ENCODE measurements around the gene NHERF2. TPM values are rescaled to one million over a fixed set of nuclear protein-coding genes. Genes with fewer than 3 reads are reported as not detected.

The NHERF2 gene
- total RNA-seq, 6 experiments from 2014 or later = 129 to 284 (median 186) TPM

GRCh38 chr16:2078096-2078495, 51.4 kb downstream of the NHERF2 start:
- WGBS (ENCODE audit: insufficient coverage, low coverage, low lambda C conversion rate, missing lambda C conversion rate) = no CpG with 5 or more reads among the region's 7 CpGs
- Histone ChIP-seq H3K27me3 (no peaks in the 10 kb centered on the region), H3K4me1 (peaks cover 0 to 17% (median 0%) of the 10 kb centered on the region in 4 donors), H3K4me3 (no peak overlapping the region), H3K36me3 (peaks cover 0 to 59% (median 9%) of the 10 kb centered on the region in 4 donors), H3K27ac (no peak overlapping the region), H3K9me3 (no peaks in the 10 kb centered on the region)
- intact Hi-C loops (cut with DNase I) = no loop called here
- TF ChIP-seq CTCF (IDR thresholded peaks at IDR 0.05) = no peak
- TF ChIP-seq POLR2A (IDR thresholded peaks at IDR 0.05) = no peak
- ATAC-seq = no peak
- no peak for DNase-seq

GRCh38 chr16:2078691-2079090, 52.0 kb downstream of the NHERF2 start:
- no peak overlapping the region for H3K4me3 ChIP-seq
- WGBS (ENCODE audit: insufficient coverage, low coverage, low lambda C conversion rate, missing lambda C conversion rate) = no CpG with 5 or more reads among the region's 23 CpGs

GRCh38 chr16:2079311-2079800, 52.7 kb downstream of the NHERF2 start:
- no peak for ATAC-seq
- H3K9me3 ChIP-seq = no peaks in the 10 kb centered on the region
- intact Hi-C loops (cut with DNase I) = no loop called here
- TF ChIP-seq CTCF (IDR thresholded peaks at IDR 0.05) (no peak), POLR2A (IDR thresholded peaks at IDR 0.05) (no peak)
- no peaks in the 10 kb centered on the region for H3K27me3 ChIP-seq
- no peak overlapping the region for H3K27ac ChIP-seq
- H3K36me3 ChIP-seq = peaks cover 0 to 46% (median 3%) of the 10 kb centered on the region in 4 donors
- no peak for DNase-seq
- peaks cover 0 to 17% (median 0%) of the 10 kb centered on the region in 4 donors for H3K4me1 ChIP-seq
- WGBS (ENCODE audit: insufficient coverage, low coverage, low lambda C conversion rate, missing lambda C conversion rate) = no CpG with 5 or more reads among the region's 30 CpGs
- no peak overlapping the region for H3K4me3 ChIP-seq

More at GRCh38 chr16:2078691-2079090, 52.0 kb downstream of the NHERF2 start:
- no peak for TF ChIP-seq POLR2A (IDR thresholded peaks at IDR 0.05)
- no peak for TF ChIP-seq CTCF (IDR thresholded peaks at IDR 0.05)
- ATAC-seq = no peak
- Histone ChIP-seq H3K27me3 (no peaks in the 10 kb centered on the region), H3K9me3 (no peaks in the 10 kb centered on the region), H3K4me1 (peaks cover 0 to 17% (median 0%) of the 10 kb centered on the region in 4 donors), H3K36me3 (peaks cover 0 to 53% (median 6%) of the 10 kb centered on the region in 4 donors), H3K27ac (no peak overlapping the region)
- no peak for DNase-seq
- intact Hi-C loops (cut with DNase I) = no loop called here

GRCh38 chr16:2079991-2080390, 53.3 kb downstream of the NHERF2 start:
- ATAC-seq (no peak), DNase-seq (no peak)
- Histone ChIP-seq H3K9me3 (no peaks in the 10 kb centered on the region), H3K4me3 (no peak overlapping the region), H3K36me3 (peaks cover 0 to 48% (median under 1%) of the 10 kb centered on the region in 4 donors), H3K27me3 (no peaks in the 10 kb centered on the region), H3K27ac (no peak overlapping the region), H3K4me1 (peaks cover 0 to 17% (median 0%) of the 10 kb centered on the region in 4 donors)
- 100% methylated on average over 1 of the region's 16 CpGs for WGBS (ENCODE audit: insufficient coverage, low coverage, low lambda C conversion rate, missing lambda C conversion rate)
- TF ChIP-seq CTCF (IDR thresholded peaks at IDR 0.05) (no peak), POLR2A (IDR thresholded peaks at IDR 0.05) (no peak)
- intact Hi-C loops (cut with DNase I) = no loop called here
